NCI-H187 (cell line): Measurements from ENCODE around the gene PDZD2.
"Not testable (repeated sequence)": the region's sequence is repeated elsewhere in the genome, so short reads cannot be mapped to it uniquely, and the experiment has no call there.

Experiments used
- DNase-seq, 2 experiments: peaks; one replicate each; lab custom pipeline; 2025; lab: John Stamatoyannopoulos, UW

Gene PDZD2

DNA sequence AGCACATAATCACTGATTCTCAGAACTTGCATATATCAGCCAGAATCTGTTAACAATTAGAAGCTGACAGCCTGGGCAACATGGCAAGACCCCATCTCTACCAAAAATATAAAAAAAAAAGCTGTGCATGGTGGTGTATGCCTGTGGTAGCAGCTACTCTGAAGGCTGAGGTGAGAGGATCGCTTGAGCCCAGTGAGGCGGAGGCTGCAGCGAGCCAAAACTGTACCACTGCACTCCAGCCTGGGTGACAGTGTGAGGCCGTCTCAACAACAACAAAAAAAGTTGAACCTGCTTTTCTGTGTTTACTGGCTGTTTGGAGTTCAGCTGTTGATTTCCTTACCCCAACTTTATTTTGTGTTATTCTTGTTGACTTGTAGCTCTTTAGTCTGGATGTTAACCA, 468.4 kb downstream of the PDZD2 start:
- no peak for DNase-seq

DNA sequence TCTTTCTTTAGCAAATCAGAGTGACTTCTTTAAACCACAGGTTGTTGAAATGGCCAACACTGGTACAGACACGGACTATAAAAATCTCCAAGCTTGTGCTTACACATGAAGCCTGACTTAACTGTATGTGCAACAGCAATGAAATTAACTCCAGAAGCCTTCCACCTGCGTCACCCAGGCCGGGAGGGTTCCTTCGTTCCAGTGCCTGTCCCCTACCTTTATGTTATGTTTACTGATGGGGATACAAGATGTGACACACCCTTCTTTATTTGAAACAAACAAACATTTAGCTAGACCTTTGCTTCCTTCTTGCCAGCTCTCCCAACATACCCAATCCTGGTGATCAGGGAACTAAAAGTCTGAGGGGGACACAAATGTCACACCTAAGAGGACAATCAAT, 469.2 kb downstream of the PDZD2 start:
- no peak for DNase-seq

DNA sequence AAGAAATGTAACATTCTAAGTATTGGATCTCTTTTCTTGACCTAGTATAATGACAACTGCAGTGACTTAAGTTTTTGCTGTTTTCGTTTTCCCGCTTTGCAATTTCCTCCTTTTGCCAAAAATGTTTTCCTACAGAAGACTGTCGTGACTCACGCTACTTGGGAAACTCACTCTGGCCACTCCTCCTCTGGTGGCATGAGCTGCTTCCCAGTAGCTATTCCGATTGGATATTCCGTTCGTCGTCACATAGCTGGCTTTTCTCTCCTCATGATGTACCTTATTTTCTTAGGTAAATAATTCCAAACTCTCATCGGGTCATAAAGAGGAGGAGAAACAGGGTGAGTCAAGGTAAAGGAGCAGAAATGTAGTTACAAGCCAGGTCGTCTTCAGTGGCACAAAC, 470.3 kb downstream of the PDZD2 start:
- no peak for DNase-seq

DNA sequence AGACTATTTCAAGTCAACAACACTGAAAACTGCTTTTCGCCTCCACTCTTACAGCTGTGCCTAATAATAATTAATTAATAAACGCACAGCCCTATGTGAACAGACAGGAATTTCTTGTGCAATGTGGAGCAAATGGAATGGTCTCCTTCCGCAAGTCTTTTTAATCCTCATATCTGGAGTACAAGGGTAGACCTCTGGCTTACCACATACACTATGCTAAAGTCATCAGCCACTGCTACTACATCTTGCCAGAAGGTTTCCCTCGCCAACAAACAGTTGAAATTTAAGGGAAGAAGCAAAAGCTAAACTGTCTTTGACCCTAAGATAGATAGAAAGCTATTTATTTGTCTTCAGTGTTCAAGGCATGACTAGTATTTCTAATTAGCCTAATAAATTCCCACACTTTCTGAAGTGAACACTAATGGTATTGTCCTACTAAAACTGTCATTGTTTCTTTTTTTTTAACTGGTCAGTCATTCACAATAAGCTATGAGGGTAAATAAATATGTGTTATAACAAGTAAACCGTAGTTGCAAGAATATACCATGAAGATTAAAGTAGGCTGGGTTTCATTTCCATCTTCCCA, 471.3 kb downstream of the PDZD2 start:
- no peak for DNase-seq

DNA sequence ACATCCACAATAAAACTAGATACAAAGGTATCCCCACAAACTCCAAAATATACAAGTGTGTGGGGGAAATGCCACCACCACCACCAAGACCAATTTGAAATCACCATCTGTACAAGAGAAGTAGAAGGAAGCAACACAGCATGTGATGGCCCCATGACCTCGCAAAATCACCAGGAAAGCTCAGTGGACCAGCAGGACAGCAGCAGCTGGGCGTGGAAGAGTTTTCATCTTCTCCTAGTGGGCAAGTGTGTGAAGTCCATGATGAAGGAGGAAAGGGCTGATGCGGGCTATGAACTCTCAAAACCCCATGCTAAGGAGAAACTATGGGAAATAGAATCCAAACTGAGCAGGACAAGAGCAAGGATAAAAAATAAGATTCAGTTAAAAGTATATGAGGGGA, 477.1 kb downstream of the PDZD2 start:
- DNase-seq, result no peak

DNA sequence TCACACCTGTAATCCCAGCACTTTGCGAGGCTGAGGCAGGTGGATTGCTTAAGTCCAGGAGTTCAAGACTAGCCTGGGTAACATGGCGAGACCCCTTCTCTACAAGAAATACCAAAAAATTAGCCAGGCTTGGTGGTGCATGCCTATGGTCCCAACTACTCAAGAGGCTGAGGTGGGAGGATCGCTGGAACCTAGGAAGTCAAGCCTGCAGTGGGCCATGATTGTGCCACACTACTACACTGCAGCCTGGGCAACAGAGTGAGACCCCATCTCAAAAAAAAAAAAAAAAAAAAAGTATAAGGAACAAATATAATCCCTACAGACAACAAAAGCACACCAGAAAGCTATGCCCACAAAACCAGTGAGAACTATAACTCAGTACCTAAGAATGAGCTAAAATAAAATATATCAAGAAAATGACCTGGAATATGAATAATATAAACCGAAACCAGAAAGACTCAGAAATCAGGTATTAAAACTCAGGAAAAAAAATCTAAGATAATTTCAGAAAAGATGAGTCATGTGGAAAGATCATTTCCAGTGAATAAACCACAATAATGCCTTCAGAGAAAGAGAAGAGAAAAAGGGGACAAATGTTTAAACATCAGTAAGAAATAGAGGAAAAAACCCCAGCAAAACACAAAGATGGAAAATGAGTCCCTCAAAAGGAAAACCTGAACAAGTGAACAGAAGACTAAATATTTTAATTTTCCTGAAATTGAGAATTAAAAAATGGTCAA, 477.8 kb downstream of the PDZD2 start:
- DNase-seq, result no peak

DNA sequence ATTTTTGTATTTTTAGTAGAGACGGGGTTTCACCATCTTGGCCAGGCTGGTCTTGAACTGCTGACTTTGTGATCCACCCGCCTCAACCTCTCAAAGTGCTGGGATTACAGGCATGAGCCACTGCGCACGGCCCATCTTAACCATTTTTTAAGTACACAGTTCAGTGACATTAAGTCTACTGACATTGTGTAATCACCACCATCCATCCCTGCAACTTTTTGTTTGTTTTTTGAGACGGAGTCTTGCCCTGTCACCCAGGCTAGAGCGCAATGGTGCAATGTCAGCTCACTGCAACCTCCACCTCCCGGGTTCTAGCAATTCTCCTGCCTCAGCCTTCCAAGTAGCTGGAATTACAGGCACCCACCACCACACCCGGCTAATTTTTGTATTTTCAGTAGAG, 480.0 kb downstream of the PDZD2 start:
- DNase-seq, result not testable (repeated sequence)

DNA sequence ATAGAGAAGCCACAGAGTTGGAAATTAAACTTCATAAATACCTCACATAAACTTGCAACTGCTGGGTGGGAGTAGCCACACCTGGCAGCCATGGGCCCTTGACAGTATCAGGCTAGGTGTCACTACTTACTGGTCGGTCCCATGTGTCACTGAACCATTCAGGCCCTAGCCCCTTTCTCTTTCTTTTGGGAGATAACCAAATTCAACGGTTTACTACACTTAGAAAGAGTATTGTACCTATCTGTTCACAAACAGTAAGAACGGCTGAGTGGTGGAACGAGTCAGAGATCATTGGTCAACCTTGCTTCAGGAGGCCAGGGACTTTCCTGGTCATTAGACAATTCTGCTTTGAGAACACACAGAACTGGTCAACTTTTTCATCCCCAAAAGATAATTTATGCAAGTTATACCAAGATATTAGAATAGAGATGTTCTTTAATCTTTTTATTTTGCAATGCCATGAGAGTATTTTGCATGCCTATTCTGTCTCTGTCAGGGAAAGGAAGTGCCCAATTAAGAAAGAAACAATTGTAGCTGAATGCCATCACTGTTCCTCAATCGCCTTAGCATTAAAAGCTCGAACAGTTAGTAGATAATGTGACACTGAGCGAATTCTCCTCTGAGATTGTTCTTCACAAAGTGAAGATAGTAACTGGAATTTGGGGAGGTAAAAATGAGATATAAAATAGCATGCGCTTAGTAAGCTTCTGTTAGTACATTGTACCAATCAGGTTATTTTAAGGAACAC, 484.3 kb downstream of the PDZD2 start:
- DNase-seq, result no peak

DNA sequence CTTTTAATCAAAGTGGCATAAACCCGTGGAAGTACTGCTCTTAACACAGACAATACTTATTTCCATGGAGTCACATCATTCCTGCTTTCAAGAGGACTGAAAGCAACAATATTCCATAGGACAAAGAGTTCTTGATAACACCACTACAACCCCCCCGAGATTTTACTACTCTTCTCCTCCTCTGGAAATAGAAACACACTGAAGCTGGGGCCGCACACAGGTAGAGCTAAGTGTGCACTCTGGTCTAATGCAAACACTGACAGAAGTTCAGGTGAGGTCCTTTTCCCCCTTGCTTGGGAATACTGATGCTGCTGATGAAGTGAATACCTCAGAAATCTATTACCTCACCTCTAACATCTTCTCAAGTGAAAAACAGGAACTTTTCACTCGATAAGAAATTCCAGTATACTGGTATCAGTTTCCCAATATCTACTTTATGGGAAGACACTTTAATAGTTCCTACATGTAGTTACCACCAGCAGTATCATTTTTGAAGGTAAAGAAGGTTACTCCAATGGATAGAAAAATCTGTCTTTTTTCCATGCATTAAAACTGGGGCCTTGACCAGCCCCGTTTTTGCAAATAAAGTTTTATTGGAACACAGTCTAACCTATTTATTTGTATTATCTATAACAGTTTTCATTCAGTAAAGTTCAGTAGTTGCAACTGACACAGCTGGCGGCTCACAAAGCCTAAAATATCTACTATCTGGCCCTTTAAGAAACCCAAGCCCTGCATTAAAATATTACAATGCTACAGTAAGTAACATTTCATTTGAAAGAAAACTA, 485.2 kb downstream of the PDZD2 start:
- DNase-seq, result no peak

DNA sequence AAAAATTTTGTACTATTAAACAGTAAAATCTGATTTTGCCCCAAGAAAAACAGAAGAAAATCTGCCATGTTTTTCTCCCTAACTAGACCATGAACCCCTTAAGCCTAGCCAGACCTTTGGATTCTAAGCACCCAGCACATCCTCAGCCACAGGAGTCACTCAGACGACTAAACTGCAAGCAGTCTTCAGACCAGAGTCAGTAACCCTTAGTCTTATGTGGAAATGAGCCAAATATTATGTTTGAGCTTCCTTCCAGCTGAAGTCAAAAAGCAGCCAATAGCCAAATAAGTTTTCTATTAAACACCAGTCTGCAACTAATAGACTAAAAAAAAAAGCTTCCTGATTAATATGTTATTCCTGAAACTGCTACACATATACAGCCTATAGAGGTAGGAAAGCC, 487.8 kb downstream of the PDZD2 start:
- no peak for DNase-seq

DNA sequence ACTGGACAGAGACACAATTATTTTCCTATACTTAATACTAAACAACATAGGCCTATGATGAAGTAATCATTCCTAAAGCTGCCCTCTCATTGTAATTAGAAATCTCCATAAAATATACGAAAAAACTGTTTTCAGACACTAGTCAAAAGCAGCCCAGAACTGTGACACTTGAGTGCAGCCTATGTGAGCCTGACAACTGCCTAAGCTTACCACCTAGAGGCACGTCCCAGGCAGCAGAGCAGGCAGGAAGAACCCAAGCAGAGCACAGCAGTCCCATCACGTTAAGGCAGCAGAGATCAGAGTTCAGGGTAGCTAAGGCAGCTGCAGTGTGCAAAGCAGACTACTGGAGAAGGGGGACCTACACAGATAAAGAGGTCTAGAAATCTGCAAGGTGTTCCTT, 488.8 kb downstream of the PDZD2 start:
- no peak for DNase-seq

DNA sequence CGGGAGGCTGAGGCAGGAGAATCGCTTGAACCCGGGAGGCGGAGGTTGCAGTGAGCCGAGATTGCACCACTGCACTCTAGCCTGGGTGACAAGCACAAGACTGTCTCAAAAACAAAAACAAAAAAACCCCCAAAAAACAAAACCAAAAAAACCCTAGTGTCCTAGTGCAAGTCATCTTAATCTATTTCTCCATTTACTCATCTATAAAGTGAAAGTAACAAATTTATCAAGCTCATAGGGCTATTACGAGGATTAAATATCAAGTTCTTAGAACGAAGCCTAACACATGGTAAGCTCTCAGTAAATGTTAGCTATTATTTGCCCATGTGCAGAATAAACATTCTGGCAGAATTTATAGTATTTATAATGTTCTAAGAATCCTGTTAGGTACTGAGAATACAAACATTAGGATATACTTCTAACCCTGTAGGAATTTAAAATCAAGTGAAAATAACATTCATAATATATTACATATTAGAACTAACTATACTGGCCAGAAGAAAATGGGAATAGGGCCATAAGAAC, 490.2 kb downstream of the PDZD2 start:
- no peak for DNase-seq

DNA sequence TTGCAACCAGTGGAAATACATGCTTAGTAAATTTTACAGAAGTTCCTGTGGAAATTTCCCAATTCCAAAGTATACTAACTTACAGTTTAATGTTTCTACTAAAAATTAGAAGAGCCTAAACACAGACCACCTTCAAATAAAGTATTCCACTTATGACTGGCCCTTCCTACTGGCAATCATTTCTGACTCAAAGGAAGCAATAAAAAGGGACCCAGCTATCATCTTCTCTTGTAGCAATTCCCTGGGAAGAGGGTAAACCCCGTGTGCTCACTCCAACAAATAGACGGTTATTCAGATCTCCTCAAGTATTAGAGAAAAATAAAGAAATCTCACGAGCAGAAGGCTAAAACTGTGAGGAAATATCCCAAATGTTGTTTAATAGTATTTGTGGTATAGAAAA, 491.9 kb downstream of the PDZD2 start:
- no peak for DNase-seq

DNA sequence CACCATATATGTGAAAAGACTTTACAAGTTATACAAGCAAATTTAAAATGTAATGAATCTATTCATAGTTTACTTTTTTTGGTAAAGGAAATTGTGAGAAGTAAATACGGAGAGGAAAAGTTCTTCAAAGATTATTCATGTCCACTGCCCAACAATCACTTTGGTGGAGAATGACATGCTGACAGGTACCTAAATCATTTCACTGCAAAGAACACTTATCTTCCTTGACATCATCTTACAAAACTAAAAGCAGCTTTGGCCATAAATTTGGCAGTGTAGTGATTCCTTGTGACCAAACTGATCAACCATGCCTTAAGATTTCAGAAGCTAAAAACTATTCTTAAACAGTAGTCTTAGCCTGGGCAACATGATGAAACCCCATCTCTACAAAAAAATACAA, 492.7 kb downstream of the PDZD2 start:
- DNase-seq, result no peak

DNA sequence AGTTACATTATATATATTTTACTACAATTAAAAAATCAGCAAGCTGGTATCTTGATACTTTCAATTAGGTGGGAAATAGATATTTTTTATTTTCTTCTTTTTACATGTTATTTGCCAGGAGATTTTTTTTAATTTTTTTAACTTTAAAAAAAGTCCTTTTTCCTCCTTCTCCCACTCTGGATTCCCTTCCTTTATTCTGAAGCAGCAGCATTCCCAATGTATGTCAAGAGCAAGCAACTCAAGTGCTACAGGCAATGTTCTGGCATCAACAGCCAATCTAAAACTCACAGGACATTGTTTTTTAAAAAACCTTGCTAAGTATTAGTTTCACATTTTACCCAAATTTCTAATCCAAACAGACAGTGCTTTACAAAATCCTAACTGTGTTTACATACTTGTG, 493.8 kb downstream of the PDZD2 start:
- DNase-seq, result no peak

DNA sequence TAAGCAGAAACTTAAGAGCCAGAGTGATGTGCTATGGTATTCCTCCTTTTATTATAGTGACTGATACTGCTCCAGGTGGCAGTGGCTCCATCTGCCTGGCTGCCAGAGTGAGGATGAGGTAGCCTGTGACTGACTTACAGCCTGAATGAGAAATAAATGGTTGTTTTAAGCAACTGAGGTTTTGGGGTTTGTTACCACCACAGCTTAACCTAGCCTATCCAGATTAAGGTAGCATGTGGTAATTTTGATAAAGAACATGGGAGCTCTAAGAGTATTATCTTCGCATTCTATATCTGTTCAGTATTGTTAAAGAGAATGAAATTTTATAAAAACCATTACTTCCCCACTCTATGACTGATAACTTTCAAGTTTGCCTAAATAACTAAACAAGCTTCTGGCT, 496.2 kb downstream of the PDZD2 start:
- DNase-seq, result no peak

DNA sequence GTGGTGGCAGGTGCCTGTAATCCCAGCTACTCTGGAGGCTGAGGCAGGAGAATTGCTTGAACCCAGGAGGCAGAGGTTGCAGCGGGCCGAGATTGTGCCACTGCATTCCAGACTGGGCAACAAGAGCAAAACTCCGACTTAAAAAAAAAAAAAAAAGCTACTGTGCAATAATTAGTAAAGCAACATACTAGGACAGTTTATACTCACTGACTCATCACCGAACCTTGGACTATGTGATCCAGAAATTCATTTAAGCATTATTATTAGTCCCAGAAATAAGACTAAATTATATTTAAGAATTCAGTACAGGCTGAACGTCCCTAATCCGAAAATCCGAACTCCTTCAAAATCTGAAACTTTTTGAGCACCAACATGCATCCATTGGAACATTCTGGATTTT, 497.4 kb downstream of the PDZD2 start:
- no peak for DNase-seq

DNA sequence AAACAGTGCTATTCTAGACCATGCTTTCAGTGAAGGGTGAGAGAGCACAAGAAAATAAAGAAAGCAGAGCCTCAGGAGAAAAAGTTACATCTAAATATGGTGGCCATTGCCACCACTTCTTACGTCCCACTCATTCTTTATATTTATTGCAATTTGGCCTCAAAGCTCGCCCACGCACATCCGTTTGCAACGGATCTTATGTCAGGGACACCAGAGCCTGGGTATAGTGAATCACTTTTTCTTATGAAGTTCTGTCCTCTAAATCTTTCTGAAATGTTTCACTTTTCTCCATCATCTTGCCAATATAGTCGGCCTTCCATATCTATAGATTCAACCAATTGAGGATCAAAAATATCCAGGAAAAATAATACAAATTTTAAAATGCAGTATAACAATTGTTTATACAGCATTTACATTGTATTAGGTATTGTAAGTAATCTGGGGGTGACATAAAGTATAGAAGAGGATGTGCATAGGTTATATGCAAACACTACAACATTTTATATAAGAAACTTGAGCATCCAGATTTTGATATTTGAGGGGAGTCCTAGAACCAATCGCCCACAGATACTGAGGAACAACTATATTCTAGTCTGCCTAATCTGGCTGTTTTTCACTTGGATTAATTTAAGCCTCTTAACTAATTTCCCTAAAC, 500.0 kb downstream of the PDZD2 start:
- DNase-seq, result no peak

DNA sequence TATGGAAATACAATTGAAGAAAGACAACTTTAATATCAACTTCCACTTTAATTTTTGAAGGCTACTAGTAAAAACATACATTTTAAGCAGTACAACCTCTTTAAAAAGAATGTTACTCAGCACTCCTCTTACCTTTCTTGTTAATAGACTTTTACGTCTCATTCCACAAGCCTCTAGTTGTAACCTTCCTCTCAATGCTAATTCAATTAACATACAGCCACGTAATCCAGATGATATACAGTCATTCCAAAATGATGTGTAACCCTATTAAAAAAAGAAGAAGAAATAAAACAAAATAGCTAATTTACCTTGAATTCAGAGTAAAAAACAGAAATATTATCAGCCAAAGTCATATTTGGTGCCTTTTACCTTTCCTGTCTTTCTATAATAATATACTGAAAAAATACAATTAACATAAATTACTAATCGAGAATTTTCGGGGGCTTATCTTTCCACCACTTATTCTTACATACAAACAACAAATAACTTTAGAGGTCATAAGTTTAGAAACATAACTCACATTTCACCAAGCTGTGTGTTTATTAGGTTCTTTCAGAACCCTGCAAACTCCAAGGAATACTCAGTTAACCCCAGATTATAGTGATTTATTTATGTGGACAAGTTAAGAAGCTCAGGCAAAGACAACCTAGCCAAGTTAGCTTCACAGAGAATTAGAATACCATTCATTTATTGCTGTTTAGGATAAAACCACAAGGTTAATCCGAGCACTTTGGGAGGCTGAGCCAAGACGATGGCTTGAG, 504.9 kb downstream of the PDZD2 start:
- no peak for DNase-seq

DNA sequence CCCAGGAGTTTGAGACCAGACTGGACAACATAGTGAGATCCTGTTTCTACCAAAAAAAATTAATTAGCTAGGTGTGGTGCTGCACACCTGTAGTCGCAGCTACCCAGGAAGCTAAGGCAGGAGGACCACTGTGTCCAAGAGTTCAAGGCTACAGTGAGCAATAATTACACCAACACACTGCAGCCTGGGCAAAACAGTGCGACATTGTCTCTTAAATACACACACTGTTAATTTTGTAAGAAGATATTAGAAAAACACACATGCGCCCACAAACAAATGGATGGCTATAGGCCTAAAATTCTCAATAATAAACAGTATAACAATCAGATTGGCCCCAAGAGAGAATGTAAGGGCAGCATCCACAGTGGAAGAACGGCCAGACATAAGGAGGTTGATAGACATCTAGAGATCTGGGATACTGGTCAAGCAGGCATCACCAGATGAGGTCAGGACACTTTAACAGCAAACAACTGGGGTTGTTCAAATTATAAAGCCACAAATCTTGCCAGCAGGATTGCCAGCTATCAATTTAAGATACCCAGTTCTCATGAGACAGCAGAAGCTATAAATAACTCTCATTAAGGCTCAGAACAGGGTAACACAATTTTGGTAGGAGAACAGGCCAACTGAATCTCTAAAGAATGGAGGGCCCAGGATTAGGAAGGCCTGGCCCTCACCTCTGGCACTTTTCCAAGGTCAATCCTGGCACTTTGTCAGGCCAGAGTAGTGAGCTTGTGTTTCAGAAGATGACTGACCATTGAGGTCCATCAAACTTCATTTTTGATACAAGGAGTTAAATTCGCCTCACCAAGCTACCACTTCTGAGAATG, 505.7 kb downstream of the PDZD2 start:
- DNase-seq, result no peak
